ENCODE measurements around the gene FASN. TPM values are rescaled to one million over a fixed set of nuclear protein-coding genes. Genes with fewer than 3 reads are reported as not detected.

The FASN gene
- total and polyA plus RNA-seq, 2 of the 13 experiments (the other 11 are each of a cell fraction or from before 2014, with no cell fraction given) = 51.7 to 101 TPM

GRCh38 chr17:82056729-82057621 lies 41.1 kb downstream of the FASN start (continued):
- TF ChIP-seq, protein P1, sequence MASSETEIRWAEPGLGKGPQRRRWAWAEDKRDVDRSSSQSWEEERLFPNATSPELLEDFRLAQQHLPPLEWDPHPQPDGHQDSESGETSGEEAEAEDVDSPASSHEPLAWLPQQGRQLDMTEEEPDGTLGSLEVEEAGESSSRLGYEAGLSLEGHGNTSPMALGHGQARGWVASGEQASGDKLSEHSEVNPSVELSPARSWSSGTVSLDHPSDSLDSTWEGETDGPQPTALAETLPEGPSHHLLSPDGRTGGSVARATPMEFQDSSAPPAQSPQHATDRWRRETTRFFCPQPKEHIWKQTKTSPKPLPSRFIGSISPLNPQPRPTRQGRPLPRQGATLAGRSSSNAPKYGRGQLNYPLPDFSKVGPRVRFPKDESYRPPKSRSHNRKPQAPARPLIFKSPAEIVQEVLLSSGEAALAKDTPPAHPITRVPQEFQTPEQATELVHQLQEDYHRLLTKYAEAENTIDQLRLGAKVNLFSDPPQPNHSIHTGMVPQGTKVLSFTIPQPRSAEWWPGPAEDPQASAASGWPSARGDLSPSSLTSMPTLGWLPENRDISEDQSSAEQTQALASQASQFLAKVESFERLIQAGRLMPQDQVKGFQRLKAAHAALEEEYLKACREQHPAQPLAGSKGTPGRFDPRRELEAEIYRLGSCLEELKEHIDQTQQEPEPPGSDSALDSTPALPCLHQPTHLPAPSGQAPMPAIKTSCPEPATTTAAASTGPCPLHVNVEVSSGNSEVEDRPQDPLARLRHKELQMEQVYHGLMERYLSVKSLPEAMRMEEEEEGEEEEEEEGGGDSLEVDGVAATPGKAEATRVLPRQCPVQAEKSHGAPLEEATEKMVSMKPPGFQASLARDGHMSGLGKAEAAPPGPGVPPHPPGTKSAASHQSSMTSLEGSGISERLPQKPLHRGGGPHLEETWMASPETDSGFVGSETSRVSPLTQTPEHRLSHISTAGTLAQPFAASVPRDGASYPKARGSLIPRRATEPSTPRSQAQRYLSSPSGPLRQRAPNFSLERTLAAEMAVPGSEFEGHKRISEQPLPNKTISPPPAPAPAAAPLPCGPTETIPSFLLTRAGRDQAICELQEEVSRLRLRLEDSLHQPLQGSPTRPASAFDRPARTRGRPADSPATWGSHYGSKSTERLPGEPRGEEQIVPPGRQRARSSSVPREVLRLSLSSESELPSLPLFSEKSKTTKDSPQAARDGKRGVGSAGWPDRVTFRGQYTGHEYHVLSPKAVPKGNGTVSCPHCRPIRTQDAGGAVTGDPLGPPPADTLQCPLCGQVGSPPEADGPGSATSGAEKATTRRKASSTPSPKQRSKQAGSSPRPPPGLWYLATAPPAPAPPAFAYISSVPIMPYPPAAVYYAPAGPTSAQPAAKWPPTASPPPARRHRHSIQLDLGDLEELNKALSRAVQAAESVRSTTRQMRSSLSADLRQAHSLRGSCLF (CRISPR knock-in tag; IDR thresholded peaks at IDR 0.05; ENCODE audit: borderline replicate concordance) = no peak
- TF ChIP-seq HCFC1 (IDR thresholded peaks at IDR 0.05; ENCODE audit: low read depth, low read length) (no peak), AGO2 (optimal IDR thresholded peaks at IDR 0.05; ENCODE audit: low read depth, low read length) (peak; percentile 94), ZNF484 (CRISPR knock-in tag; IDR thresholded peaks at IDR 0.05; ENCODE audit: borderline replicate concordance, low read depth) (0 out of 2 replicates have a peak, but pooled peaks have one; percentile 70), ZNF501 (CRISPR knock-in tag; IDR thresholded peaks at IDR 0.05) (peak; percentile 90), KAT8 (CRISPR knock-in tag; IDR thresholded peaks at IDR 0.05) (peak; percentile 18; the same call in 1 of the 2 replicates), MAF1 (CRISPR knock-in tag; IDR thresholded peaks at IDR 0.05; ENCODE audit: borderline replicate concordance) (no peak), HNRNPL (IDR thresholded peaks at IDR 0.05; ENCODE audit: low read depth, low read length) (peak; percentile 99), CBX5 (CRISPR knock-in tag; IDR thresholded peaks at IDR 0.05; ENCODE audit: borderline replicate concordance) (no peak; the same call in 1 of the 2 replicates), ZFP90 (CRISPR knock-in tag; IDR thresholded peaks at IDR 0.05; ENCODE audit: borderline replicate concordance) (no peak), U2AF2 (IDR thresholded peaks at IDR 0.05; ENCODE audit: low read depth, low read length) (no peak), ZNF564 (CRISPR knock-in tag; IDR thresholded peaks at IDR 0.05) (peak; percentile 64; the same call in 1 of the 2 replicates), ZNF350 (CRISPR knock-in tag; IDR thresholded peaks at IDR 0.05; ENCODE audit: borderline replicate concordance, low read depth) (peak; percentile 72; the same call in 1 of the 2 replicates), SRSF1 (optimal IDR thresholded peaks at IDR 0.05; ENCODE audit: low read depth, low read length) (peak; percentile 72), ZNF556 (CRISPR knock-in tag; IDR thresholded peaks at IDR 0.05; ENCODE audit: borderline replicate concordance) (peak; percentile 78), EP300 (IDR thresholded peaks at IDR 0.05; ENCODE audit: low read depth in 2 of 2, low read length in 2 of 2) (peak in 1 of 2 experiments; percentile 14; a peak in 1 of 4 replicates), EP300 (CRISPR knock-in tag; IDR thresholded peaks at IDR 0.05; ENCODE audit: borderline replicate concordance) (no peak), ZNF317 (CRISPR knock-in tag; IDR thresholded peaks at IDR 0.05) (peak; percentile 66), ISX (CRISPR knock-in tag; conservative IDR thresholded peaks at IDR 0.05) (no peak), PAWR (CRISPR knock-in tag; IDR thresholded peaks at IDR 0.05; ENCODE audit: borderline replicate concordance) (peak; percentile 70; the same call in 1 of the 2 replicates), CREB1 (IDR thresholded peaks at IDR 0.05) (no peak), CREB1 (CRISPR knock-in tag; IDR thresholded peaks at IDR 0.05) (no peak), FOXM1 (CRISPR knock-in tag; IDR thresholded peaks at IDR 0.05) (no peak)
- TF ChIP-seq, protein P2, sequence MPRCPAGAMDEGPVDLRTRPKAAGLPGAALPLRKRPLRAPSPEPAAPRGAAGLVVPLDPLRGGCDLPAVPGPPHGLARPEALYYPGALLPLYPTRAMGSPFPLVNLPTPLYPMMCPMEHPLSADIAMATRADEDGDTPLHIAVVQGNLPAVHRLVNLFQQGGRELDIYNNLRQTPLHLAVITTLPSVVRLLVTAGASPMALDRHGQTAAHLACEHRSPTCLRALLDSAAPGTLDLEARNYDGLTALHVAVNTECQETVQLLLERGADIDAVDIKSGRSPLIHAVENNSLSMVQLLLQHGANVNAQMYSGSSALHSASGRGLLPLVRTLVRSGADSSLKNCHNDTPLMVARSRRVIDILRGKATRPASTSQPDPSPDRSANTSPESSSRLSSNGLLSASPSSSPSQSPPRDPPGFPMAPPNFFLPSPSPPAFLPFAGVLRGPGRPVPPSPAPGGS (CRISPR knock-in tag; IDR thresholded peaks at IDR 0.05) = peak; percentile 78; the same call in 1 of the 2 replicates

Measured in HepG2 (cell line).